ENCODE measurements around the gene ZC3H6.
"Not testable (repeated sequence)": the region's sequence is repeated elsewhere in the genome, so short reads cannot be mapped to it uniquely, and the experiment has no call there.

The ZC3H6 gene

DNA sequence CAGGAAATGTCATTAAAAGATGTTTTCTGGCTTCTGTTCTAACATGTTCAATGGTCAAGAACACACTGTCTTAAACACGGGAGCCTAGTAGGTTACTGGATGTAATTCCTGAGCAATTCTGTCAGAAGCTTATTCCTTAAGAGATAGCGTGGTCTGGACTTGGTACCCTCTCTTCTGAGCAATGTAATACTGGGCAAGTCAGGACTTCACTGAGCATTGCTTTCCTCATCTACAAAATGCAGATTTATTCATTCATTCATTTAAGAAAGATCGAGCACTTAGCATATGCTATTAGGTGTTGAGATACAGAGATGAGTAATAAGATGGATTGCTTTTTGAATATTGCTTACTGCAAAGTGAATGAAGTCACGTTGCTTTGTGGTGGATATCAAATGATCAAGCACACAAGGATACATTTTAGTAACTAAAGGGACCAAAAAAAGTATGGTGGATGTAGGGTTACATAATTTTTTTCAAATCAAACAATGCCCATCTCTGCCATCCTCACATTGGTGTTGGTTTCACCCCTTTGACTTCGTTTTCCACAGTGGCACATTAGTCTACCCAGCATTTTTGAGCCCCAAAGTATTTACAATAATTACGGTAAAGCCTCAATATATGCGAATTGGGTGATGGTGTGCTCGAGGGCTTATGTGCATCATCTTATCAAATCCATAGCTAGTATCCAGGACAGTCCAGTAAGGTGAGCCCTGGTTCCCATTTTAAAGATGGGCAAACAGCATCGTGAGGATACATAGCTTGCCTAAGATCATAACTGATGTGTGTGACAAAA is 65.3 kb downstream of the ZC3H6 start:
- TF ChIP-seq, protein P1, sequence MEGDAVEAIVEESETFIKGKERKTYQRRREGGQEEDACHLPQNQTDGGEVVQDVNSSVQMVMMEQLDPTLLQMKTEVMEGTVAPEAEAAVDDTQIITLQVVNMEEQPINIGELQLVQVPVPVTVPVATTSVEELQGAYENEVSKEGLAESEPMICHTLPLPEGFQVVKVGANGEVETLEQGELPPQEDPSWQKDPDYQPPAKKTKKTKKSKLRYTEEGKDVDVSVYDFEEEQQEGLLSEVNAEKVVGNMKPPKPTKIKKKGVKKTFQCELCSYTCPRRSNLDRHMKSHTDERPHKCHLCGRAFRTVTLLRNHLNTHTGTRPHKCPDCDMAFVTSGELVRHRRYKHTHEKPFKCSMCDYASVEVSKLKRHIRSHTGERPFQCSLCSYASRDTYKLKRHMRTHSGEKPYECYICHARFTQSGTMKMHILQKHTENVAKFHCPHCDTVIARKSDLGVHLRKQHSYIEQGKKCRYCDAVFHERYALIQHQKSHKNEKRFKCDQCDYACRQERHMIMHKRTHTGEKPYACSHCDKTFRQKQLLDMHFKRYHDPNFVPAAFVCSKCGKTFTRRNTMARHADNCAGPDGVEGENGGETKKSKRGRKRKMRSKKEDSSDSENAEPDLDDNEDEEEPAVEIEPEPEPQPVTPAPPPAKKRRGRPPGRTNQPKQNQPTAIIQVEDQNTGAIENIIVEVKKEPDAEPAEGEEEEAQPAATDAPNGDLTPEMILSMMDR (IDR thresholded peaks at IDR 0.05; ENCODE audit: low read depth, low read length) = no peak
- H3K4me3 ChIP-seq (replicated peaks in 1 of 2; ENCODE audit: low read depth in 2 of 2, low read length in 2 of 2) = no peak overlapping the region
- DNase-seq (ENCODE audit: low read depth in 2 of 2) = no peak

DNA sequence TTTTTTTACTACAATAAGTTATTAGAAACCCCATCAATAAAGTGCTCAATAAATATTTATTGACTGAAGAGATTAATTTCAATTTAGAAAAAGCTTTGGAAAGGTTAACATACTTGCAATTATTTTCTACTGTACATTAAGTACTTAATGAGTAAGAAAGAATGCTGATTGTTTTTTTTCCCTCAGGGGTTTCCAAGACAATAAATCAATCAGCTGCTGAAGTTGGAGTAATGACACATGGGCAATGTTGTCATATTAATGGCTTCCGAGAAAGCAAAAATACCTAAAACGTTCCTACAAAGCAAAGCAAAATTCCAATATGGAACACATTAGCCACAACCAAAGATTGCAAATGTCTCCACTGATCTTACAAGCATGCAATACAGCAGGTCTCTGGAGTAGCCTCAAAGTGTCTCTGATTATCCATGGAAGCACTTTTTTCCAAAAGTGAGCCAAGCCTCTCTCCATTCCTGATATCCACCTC is 66.7 kb downstream of the ZC3H6 start:
- DNase-seq (ENCODE audit: low read depth in 2 of 2) = no peak
- TF ChIP-seq, protein P1 (IDR thresholded peaks at IDR 0.05; ENCODE audit: low read depth, low read length) = no peak
- no peak overlapping the region for H3K4me3 ChIP-seq (replicated peaks in 1 of 2; ENCODE audit: low read depth in 2 of 2, low read length in 2 of 2)

DNA sequence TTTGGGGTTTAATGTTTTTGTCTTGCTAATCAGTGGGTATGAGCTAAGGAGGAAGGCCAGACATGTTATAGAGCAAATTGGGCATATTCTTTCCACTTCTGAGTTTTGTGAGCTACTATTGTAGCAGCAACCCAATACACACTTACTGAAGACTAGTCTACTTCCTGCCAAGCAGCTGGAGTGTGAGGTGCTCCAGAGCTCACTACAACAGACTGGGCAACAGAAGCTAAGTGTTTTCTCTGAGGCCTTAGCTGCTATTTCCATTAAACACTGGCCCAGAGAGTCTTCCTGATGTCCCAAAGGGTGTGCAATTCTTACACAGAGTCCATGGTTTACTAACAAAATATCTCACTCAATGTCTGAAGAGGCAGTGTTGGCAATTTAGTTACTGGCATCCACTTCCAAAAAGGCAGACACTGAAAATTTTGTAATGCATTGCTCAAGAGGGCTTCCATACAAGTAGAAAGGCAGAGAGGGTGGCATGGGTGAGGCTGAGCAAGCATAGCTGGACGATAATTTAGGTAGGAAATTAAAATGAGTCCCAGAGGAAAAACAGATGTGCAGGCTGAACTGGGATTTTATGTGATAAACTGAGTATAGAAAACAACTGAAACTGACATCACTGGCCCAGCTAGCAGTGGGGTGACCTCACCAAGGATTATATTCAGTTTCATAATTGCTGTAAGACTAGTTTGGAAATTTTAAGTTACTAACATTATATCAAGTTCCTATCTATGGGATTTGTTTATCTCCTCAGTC is 68.6 kb downstream of the ZC3H6 start:
- DNase-seq (ENCODE audit: low read depth in 2 of 2) = peak in 1 of 2 donors; percentile 19
- no peak overlapping the region for H3K4me3 ChIP-seq (replicated peaks in 1 of 2; ENCODE audit: low read depth in 2 of 2, low read length in 2 of 2)
- TF ChIP-seq, protein P1 (IDR thresholded peaks at IDR 0.05; ENCODE audit: low read depth, low read length) = no peak

DNA sequence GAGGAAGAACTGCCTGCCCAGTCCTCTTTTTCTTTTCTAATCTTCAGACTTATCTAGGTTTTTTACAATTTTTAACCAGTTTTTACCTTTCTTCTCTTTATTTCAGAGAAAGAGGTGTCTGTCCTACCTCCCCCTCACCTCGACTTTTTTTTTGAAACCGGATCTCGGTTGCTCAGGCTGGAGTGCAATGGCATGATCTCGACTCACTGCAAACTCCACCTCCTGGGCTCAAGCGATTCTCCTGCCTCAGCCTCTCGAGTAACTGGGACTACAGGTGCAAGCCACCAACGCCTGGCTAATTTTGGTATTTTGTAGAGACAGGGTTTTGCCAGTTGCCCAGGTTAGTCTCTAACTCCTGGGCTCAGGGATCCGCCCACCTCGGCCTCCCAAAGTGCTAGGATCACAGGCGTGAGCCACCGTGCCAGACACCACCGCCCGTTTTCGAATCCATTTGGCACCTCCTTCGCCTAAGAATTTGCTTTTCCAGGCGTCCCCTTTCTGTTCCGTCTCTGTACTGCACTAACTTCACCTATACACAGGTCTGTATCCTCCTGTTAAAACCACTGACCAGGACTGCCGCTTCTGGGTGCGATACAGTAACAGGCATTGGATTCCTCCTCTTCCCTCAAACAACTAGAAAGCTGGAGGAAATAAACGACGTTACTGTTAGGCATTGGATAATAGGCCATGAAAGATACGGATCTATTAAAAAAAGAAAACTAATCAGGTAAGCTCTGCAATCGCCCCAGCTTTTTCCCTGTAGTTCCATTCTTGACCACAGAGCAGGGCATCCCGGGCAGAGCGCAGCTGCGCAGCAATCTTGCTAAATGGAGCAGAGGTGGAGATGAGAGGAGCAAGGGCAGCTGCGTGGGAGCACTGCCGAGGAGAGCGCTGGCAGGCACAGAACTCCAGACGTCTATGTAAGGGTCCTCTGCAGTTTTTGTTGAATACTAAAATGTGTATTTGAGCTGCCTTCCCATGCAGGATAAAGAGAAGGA is 69.9 kb downstream of the ZC3H6 start:
- no peak overlapping the region for H3K4me3 ChIP-seq (replicated peaks in 1 of 2; ENCODE audit: low read depth in 2 of 2, low read length in 2 of 2)
- DNase-seq (ENCODE audit: low read depth in 2 of 2) = no peak
- TF ChIP-seq, protein P1 (IDR thresholded peaks at IDR 0.05; ENCODE audit: low read depth, low read length) = no peak

DNA sequence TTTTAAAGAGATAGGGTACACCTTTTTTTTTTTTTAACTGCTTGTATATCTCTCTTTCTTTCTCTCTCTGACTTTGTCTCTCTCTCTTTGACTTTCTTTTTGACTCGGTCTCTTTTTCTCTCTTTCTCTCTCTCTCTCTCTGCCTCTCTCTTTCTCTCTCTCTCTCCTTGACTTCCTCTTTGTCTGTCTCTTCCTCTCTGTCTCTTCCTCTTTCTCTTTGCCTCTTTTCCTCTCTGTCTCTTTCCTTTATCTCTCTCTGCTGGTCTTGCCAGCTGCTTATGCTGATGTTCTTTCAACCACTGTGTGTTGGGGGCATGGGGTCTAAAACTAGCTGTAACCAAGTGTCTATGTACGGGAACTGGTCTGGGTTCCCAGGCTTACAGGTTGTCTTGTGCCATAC is 76.9 kb downstream of the ZC3H6 start:
- H3K4me3 ChIP-seq (replicated peaks in 1 of 2; ENCODE audit: low read depth in 2 of 2, low read length in 2 of 2); DNase-seq (ENCODE audit: low read depth in 2 of 2): not testable (repeated sequence)

DNA sequence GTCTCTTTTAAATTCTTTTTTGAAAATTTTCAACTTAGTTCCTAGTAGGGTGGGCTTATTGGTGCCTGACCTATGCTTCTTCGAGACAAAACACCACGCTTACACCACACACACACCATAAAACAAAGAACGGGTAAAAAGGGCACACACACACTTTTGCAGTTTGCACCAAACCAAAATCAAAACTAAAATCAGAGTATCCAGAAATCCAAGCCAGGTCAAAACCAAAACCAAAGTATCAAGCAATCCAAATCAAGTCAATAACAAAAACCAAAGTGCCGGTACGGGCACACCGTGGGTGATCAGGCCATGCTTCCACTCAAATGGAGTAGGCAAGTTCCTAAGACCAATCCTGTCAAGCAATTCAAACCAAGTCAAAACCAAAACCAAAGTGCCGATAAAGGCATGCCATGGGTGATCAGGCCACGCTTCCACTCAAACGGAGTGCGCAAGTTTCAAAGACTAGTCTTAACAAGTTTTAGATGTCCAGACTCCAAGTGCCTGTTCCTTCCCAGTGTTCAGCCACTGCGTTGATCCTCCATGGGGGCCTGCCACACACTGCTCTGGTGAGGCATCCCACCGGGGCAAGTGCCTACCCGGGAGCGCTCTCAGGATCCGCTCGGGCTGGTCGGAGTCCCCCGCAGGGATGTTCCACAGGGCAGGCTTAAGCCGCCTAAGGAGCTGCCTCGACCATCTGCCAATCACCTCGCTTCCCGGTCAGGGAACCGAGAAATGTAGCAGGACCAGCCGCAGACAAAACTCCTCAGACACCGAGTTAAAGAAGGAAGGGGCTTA is 77.6 kb downstream of the ZC3H6 start:
- DNase-seq (ENCODE audit: low read depth in 2 of 2); H3K4me3 ChIP-seq (replicated peaks in 1 of 2; ENCODE audit: low read depth in 2 of 2, low read length in 2 of 2): not testable (repeated sequence)

DNA sequence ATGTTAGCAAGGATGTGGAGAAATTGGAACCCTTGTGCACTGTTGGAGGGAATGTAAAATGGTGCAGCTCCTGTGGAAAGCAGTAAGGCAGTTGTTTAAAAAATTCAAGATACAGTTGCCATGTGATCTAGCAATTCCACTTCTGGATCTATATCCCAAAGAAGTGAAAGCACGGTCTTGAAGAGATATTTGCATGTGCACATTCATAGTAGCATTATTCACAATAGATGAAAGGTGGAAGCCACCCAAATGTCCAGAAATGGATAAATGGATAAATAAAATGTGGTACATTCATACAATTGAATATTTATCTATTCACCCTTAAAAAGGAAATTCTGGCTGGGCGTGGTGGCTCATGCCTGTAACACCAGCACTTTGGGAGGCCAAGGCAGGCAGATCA is 78.9 kb downstream of the ZC3H6 start:
- DNase-seq (ENCODE audit: low read depth in 2 of 2) = not testable (repeated sequence)

DNA sequence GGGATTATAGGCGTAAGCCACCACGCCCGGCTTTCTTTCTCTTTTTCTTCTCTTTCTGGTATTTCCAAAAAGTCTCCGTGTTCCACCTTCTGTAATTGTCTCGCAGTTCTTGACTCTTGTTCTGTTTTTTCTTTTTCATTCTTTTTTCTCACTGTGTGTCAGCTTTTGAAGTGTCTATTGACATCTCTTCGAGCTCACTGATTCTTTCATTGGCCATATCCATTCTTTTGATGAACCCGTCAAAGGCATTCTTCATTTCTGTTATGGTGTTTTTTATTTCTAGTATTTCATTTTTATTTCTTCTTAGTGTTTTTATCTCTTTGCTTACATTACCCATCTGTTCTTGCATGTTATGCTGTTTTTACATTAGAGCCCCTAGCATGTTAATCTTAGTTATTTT is 84.7 kb downstream of the ZC3H6 start:
- H3K4me3 ChIP-seq (replicated peaks in 1 of 2; ENCODE audit: low read depth in 2 of 2, low read length in 2 of 2); DNase-seq (ENCODE audit: low read depth in 2 of 2): not testable (repeated sequence)

More for the DNA sequence above, 78.9 kb downstream of the ZC3H6 start:
- H3K4me3 ChIP-seq (replicated peaks in 1 of 2; ENCODE audit: low read depth in 2 of 2, low read length in 2 of 2) = not testable (repeated sequence)

Data from cardiac fibroblast (primary cell).